Muscle of leg (tissue), 11 donors: ENCODE results near the gene DNASE1L1. TPM values are rescaled to one million over a fixed set of nuclear protein-coding genes. Genes with fewer than 3 reads are reported as not detected.

Experiments
- DNase-seq: peaks from one replicate; pipeline ENCODE4 v3.0.0; 2013
- H3K27ac ChIP-seq: one replicate; pipeline ENCODE4 v1.5.1; 2013; ENCODE audit warnings: mild to moderate bottlenecking, low read length, control low read depth
- H3K27me3 ChIP-seq: one replicate; pipeline ENCODE4 v1.6.1; 2013; ENCODE audit warnings: low read length; ENCODE audit not compliant: control insufficient read depth, insufficient read depth
- H3K36me3 ChIP-seq: one replicate; pipeline ENCODE4 v1.6.1; 2013; ENCODE audit warnings: low read length; ENCODE audit not compliant: control insufficient read depth, insufficient read depth
- H3K4me1 ChIP-seq: one replicate; pipeline ENCODE4 v1.6.1; 2013; ENCODE audit warnings: low read length; ENCODE audit not compliant: control insufficient read depth, insufficient read depth
- H3K4me3 ChIP-seq: one replicate; pipeline ENCODE4 v1.5.1; 2013; ENCODE audit warnings: low read length, control low read depth
- H3K9me3 ChIP-seq: replicated peaks from 2 replicates; pipeline ENCODE4 v1.6.1; 2013; ENCODE audit warnings: low read depth, low read length; ENCODE audit not compliant: control insufficient read depth
- WGBS: methylation state at CpG from one replicate; pipeline ENCODE4 v1.1.5; 2013; ENCODE audit warnings: missing lambda C conversion rate; ENCODE audit not compliant: insufficient coverage; 5-methylcytosine and 5-hydroxymethylcytosine counted together
- polyA plus RNA-seq, 8 donors: library from polyadenylated mRNA; unstranded; fragments of 120-200 nt; gene quantifications; one replicate each; pipeline versions ENCODE4 v1.2.1 to v1.2.3, GENCODE V29; 2013; ENCODE audit warnings: inconsistent platforms in 1 of 8, low replicate concordance in 1 of 8; ENCODE audit not compliant: insufficient read length in 8 of 8, insufficient read depth in 1 of 8
- total RNA-seq: library from RNA; stranded (reverse); fragments of 120-200 nt; gene quantifications from one replicate; pipeline ENCODE4 v1.2.4, GENCODE V29; 2013

Gene DNASE1L1
- total and polyA plus RNA-seq, 9 donors, result 17.8 to 38.7 (median 32.6) TPM

DNA sequence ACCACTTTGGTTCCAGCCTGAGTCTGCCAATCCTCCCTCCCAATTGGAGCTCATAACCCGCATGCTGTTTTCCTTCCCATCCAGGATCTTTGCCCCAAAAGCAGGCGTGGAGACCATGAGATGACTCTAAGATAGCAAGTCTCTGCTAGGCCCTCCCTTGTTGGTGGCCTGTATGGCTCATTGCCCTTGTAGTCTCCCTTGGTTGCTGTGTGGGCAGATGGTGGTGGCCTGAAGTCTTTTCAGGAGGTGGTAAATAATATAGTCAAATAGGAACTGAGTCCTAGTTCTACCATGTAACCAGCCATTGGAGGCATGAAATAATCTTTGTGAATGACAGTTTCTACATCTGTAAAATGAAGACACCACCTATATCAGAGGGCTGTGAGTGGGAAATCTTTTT, 20.7 kb upstream of the DNASE1L1 start:
- H3K36me3 ChIP-seq, result peaks cover 32% of the 10 kb centered on the region
- H3K4me1 ChIP-seq, result peaks cover 15% of the 10 kb centered on the region
- 82% methylated on average over 1 of the region's 2 CpGs for WGBS
- H3K4me3 ChIP-seq, result no peak overlapping the region
- H3K27ac ChIP-seq, result no peak overlapping the region
- H3K27me3 ChIP-seq, result no peaks in the 10 kb centered on the region
- DNase-seq, result no peak
- H3K9me3 ChIP-seq, result no peaks in the 10 kb centered on the region

DNA sequence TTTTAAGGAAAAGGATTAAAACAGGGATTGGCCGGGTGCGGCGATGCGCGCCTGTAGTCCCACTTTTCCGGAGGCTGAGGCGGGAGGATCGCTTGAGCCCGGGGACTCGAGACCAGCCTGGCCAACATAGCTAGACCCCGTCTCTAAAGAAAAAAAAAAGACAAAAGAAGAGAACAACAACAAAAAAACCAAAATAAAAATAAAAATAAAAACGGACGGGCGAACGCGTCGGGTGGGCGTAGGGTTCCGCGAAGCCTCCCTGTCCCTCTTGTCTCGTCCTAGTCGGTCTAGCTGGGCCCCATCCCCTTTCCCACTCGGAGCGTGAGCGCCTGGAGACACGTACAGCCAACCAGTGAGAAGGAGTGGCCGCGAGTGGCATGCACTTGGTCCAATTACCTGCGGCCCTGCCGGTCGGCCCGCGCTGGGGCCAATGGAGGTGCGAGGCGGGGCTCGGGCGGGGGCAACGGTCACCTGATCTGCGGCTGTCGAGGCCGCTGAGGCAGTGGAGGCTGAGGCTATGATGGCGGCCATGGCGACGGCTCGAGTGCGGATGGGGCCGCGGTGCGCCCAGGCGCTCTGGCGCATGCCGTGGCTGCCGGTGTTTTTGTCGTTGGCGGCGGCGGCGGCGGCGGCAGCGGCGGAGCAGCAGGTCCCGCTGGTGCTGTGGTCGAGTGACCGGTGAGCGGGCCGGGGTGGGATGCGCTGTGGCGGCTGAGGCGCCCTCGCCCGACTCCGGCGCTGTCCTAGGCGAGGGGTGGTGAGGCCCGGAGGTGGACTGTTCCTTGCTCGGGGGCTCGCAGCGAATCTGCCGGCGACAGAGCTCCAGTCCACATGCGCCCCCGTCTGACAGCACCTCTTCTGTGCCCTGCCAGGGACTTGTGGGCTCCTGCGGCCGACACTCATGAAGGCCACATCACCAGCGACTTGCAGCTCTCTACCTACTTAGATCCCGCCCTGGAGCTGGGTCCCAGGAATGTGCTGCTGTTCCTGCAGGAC, 19.4 kb upstream of the DNASE1L1 start, which contains the start of gene ATP6AP1:
ATP6AP1 (plus strand) TSS at position 502 of the 996 bp plus-strand sequence; CDS start at position 518, 16 bp downstream.
- H3K4me3 ChIP-seq, result peak within 1 kb of the TSS; percentile 57
- 33% methylated on average over 68 of the region's 87 CpGs for WGBS
- H3K9me3 ChIP-seq, result no peaks in the 10 kb centered on the region
- H3K4me1 ChIP-seq, result peaks cover 15% of the 10 kb centered on the region
- no peaks in the 10 kb centered on the region for H3K27me3 ChIP-seq
- peaks cover 21% of the 10 kb centered on the region for H3K36me3 ChIP-seq
- H3K27ac ChIP-seq, result peak within 1 kb of the TSS; percentile 60
- DNase-seq, result peak; percentile 98

DNA sequence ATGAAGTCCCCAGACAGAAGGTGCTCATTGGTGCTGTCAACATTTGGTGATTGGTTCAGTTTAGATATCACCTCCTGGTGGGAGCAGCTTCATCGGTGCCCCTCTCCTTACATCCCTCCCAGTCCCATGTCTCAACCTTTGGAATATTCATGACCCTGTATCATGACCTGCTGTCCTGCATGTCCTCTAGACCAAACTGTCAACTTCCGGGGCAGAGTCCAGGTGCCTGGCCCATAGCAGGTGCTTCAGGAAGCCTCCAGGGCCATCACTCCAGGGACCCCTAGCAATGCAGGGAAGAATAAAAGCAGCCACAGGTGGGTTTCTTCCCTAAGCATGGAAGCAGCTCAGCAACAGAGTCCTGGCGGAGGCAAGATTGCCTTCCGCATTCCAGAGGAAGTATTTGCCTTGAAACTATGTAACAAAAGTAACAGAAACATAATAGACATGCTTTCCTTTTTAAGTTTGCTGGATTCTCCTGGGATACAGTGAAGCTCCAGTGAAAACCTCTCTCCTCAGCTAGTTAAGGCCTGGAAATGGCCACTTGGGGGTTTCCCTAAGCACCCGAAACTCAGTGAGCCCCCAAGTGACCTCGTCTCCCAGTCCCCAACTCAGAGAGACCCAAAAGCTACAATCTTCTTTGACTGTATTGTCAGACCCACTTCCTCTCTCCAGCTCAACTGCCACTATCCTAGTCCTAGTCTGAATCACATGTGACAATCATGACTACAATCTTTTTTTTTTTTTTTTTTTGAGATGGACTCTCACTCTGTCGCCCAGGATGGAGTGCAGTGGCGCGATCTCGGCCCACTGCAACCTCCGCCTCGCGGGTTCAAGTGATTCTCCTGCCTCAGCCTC, 18.1 kb upstream of the DNASE1L1 start:
- Histone ChIP-seq H3K4me3 (no peak overlapping the region), H3K4me1 (peaks cover 15% of the 10 kb centered on the region), H3K9me3 (no peaks in the 10 kb centered on the region), H3K27ac (peak overlapping the region; percentile 21), H3K36me3 (peaks cover 8% of the 10 kb centered on the region), H3K27me3 (no peaks in the 10 kb centered on the region)
- DNase-seq, result no peak
- 92% methylated on average over 4 of the region's 13 CpGs for WGBS

DNA sequence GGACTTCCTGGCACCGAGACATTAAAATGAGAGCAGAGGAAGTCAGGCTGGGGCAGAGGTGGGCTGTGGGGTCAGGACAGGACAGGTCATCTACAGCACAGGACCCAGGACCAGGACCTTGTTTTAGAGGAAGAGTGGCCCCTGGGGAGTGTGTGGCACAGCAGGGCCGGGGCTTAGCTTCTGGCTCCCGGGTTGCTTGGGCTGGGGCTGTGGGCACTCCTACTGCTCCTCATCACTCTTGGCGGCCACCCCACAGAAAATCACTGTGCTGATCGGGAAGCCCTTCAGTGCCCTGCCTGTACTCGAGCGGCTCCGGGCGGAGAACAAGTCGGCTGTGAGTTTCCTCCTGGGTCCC, 11.3 kb upstream of the DNASE1L1 start:
- peaks cover 14% of the 10 kb centered on the region for H3K4me1 ChIP-seq
- no peaks in the 10 kb centered on the region for H3K27me3 ChIP-seq
- no peak overlapping the region for H3K4me3 ChIP-seq
- peaks cover 3% of the 10 kb centered on the region for H3K36me3 ChIP-seq
- 88% methylated on average over 10 of the region's 10 CpGs for WGBS
- no peaks in the 10 kb centered on the region for H3K9me3 ChIP-seq
- no peak for DNase-seq
- peak overlapping the region; percentile 4 for H3K27ac ChIP-seq

- Histone ChIP-seq H3K27me3 (no peaks in the 10 kb centered on the region), H3K4me3 (no peak overlapping the region), H3K27ac (peak overlapping the region; percentile 4), H3K36me3 (peaks cover 3% of the 10 kb centered on the region), H3K9me3 (no peaks in the 10 kb centered on the region), H3K4me1 (peaks cover 14% of the 10 kb centered on the region)
- no peak for DNase-seq
- 72% methylated on average over 13 of the region's 19 CpGs for WGBS
Measured at GRCh38 chrX:154419688-154420401, 10.8 kb upstream of the DNASE1L1 start.

DNA sequence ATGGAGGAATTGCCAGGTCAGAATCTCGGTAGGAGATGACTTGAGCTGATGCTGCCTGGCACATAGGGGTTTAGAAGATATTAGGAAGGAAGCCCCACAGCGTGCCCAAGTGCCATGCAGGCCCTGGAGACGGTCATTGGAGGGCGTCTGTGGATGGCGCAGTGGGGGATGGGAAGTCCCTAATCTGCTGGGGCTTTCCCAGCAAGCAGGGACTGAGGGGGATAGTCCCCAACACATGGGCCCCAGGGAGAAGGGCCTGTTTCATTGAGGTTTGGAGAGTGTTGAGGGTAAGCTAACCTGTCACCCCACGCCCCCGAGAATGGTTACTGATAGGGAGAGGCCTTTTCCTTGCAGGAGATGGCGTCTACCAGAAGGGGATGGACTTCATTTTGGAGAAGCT, 10.1 kb upstream of the DNASE1L1 start:
- DNase-seq, result no peak
- peaks cover 3% of the 10 kb centered on the region for H3K36me3 ChIP-seq
- H3K4me1 ChIP-seq, result peaks cover 14% of the 10 kb centered on the region
- WGBS, result 76% methylated on average over 8 of the region's 8 CpGs
- H3K4me3 ChIP-seq, result no peak overlapping the region
- H3K27me3 ChIP-seq, result no peaks in the 10 kb centered on the region
- H3K27ac ChIP-seq, result no peak overlapping the region
- no peaks in the 10 kb centered on the region for H3K9me3 ChIP-seq

DNA sequence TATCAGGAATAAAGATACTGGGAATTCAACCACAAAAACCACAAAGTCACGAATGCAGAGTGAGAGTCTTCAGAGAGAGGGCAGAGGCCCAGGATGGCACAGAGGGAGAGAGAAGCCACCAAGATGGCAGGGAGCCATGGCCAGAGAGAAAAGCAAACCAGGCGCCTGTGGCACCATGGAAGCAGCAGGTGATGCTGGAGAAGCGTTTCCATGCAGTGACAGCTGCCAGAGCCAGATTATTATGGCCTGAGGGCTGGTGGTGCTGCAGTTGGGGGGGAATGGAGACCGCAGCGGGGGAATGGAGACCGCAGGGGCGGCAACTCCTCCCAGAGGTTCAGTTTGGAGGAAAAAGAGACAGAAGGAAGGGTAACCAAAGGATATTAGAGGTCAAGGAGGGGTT, 8.1 kb upstream of the DNASE1L1 start:
- 60% methylated on average over 4 of the region's 7 CpGs for WGBS
- H3K36me3 ChIP-seq, result peaks cover 13% of the 10 kb centered on the region
- peak overlapping the region; percentile 3 for H3K27ac ChIP-seq
- no peak for DNase-seq
- no peak overlapping the region for H3K4me3 ChIP-seq
- H3K27me3 ChIP-seq, result no peaks in the 10 kb centered on the region
- H3K9me3 ChIP-seq, result peaks cover under 1% of the 10 kb centered on the region
- H3K4me1 ChIP-seq, result peaks cover 21% of the 10 kb centered on the region

- Histone ChIP-seq H3K9me3 (peaks cover 3% of the 10 kb centered on the region), H3K4me1 (peaks cover 19% of the 10 kb centered on the region)
Measured at GRCh38 chrX:154413142-154413541, 4.1 kb upstream of the DNASE1L1 start.

GRCh38 chrX:154412468-154412867, 3.4 kb upstream of the DNASE1L1 start:
- Histone ChIP-seq H3K36me3 (peaks cover 10% of the 10 kb centered on the region), H3K27ac (peak overlapping the region; percentile 76), H3K4me1 (peaks cover 19% of the 10 kb centered on the region), H3K4me3 (peak overlapping the region; percentile 56), H3K27me3 (no peaks in the 10 kb centered on the region), H3K9me3 (peaks cover 3% of the 10 kb centered on the region)
- 78% methylated on average over 3 of the region's 4 CpGs for WGBS
- no peak for DNase-seq

More at GRCh38 chrX:154413142-154413541, 4.1 kb upstream of the DNASE1L1 start:
- Histone ChIP-seq H3K27me3 (no peaks in the 10 kb centered on the region), H3K4me3 (no peak overlapping the region), H3K36me3 (peaks cover 10% of the 10 kb centered on the region), H3K27ac (no peak overlapping the region)
- DNase-seq, result no peak
- 85% methylated on average over 2 of the region's 8 CpGs for WGBS
